Fibroblast of pulmonary artery (primary cell): Measurements from ENCODE around the gene NEUROD4.

Experiments used
- DNase-seq: peaks from one replicate; pipeline ENCODE4 v3.0.0-alpha.2; 2010; ENCODE audit warnings: low read depth
- H3K4me3 ChIP-seq: replicated peaks from 2 replicates; pipeline ENCODE4 v1.5.1; 2011; ENCODE audit warnings: low read depth, mild to moderate bottlenecking, control low read depth, low read length, moderate library complexity
- CTCF ChIP-seq: IDR thresholded peaks from 2 replicates; pipeline ENCODE4 v1.5.1; 2011; ENCODE audit warnings: mild to moderate bottlenecking, control low read depth, low read length, inconsistent platforms; ENCODE audit errors: missing control alignments

NEUROD4 gene

GRCh38 chr12:55058082-55058481 lies 38.3 kb downstream of the NEUROD4 start:
- DNase-seq = no peak
- no peak for TF ChIP-seq CTCF
- no peak overlapping the region for H3K4me3 ChIP-seq

DNA sequence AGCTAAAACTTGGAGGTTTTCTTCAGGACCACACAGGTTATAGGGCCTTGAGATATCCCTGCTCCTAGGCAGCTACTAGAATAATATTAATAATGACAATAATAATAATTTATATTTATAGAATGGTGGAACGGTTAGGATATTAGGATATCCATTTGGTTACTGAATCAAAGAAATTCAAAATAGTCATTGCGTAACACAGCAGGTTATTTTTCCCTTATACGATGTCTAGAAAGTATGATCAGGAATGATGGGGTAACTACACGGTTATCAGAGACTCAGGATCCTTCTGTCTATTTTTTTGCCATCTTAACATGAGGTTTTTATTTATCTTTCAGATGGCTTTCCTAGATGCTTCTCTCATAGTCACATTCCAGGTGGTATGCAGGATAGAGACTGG lies 39.0 kb downstream of the NEUROD4 start:
- no peak for DNase-seq
- H3K4me3 ChIP-seq = no peak overlapping the region
- TF ChIP-seq CTCF = no peak

- no peak for DNase-seq
- TF ChIP-seq CTCF = no peak
- H3K4me3 ChIP-seq = no peak overlapping the region
Measured at GRCh38 chr12:55060470-55060869, 40.7 kb downstream of the NEUROD4 start.

DNA sequence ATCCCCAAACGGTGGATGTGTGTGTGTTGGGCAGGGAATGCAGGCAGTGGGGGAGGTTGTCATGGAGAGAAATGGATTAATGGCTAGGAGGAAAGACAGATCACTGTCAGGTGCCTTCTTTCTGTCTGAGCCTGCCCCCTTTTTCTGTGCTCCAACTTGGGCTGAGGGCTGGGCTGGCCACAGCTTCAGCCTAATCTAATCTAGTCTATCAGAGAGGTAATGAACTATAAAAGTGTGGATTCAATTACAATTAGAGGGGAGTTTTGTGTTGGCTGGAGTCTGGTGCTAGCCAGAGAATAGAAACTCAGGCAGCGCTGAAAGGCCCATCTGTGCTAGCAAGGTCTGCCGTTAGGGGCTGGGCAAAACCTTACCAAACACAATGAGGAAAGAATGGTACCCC lies 41.2 kb downstream of the NEUROD4 start:
- TF ChIP-seq CTCF = no peak
- DNase-seq = no peak
- H3K4me3 ChIP-seq = no peak overlapping the region

GRCh38 chr12:55063291-55063690 lies 43.5 kb downstream of the NEUROD4 start:
- H3K4me3 ChIP-seq = no peak overlapping the region
- DNase-seq = no peak
- TF ChIP-seq CTCF = no peak

- no peak for DNase-seq
- no peak for TF ChIP-seq CTCF
- no peak overlapping the region for H3K4me3 ChIP-seq
Measured at GRCh38 chr12:55065535-55065934, 45.8 kb downstream of the NEUROD4 start.

GRCh38 chr12:55067701-55068100 lies 47.9 kb downstream of the NEUROD4 start:
- no peak for DNase-seq
- H3K4me3 ChIP-seq = no peak overlapping the region
- TF ChIP-seq CTCF = no peak
